ENCODE results near the gene PROM2.

The PROM2 gene

DNA sequence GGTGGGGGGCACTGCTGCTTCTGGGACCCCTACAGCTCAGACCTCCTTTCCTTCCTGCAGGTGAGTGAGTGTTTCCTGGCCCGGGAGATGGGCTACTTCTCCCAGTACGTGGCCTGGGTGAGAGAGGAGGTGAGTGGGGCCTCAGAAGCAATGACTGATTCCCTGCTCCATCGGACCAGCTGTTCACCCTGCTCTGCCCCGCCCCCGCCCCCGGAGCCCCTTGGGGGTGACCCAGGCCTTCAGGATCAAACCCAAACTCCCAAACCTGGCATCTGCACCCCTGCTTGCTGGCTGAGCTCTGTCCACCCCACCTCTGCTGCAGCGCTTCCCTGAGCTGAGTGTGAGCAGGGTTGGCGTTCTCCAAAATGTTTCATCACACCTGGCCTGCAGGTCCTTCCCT, 13.1 kb downstream of the PROM2 start:
- DNase-seq, result no peak

GRCh38 chr2:95287806-95288205, 13.6 kb downstream of the PROM2 start:
- DNase-seq, result no peak

GRCh38 chr2:95289253-95289652, 15.0 kb downstream of the PROM2 start:
- no peak for DNase-seq

DNA sequence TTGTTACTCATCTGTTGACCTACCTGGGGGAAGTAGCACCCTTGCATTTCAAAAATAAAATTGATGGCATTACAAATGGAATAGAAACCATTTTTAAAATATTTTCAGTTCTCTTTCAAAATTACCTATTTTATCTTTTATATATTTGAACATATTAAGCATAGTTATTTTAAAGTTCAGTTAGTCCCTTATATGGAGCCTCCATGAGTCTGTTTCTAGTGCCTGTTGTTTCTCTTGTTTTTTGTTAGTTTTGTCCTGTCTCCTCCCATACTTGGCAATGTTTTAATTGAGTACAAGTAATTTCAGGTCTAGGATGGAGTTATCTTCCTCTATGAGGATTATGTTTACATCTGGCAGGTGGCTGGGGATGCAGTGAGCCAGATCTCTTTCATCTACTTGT, 17.0 kb downstream of the PROM2 start:
- no peak for DNase-seq

DNA sequence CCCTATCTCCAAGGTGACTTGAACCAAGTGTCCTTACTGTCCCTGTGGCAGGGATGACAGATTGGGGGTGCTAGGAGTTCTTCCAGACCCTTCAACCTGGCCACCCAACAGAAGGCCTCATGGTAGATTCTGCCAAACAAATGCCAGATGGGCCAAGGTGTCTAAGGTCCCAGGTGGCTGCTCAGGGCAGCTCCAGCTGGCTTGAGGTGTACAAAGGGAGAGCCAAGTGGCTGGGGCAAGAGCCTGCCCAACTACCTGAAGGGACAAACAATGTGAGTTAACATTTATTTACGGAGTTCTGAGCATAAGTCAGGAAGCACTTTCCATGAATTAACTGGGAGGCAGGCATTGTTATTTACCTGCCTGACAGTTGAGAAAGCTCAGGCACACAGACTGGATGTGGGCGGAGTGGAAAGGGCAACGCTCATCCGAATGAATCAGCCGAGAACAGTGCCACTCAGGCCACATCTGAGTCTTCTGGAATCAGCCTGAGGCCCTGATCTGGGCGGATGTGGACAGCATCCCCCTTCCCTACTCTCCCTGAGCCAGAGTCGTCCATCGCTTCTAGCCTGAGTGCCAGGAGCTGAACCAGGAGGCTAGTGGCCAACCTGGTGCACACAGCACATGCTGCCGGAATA, 18.5 kb downstream of the PROM2 start:
- DNase-seq, result peak; percentile 41

DNA sequence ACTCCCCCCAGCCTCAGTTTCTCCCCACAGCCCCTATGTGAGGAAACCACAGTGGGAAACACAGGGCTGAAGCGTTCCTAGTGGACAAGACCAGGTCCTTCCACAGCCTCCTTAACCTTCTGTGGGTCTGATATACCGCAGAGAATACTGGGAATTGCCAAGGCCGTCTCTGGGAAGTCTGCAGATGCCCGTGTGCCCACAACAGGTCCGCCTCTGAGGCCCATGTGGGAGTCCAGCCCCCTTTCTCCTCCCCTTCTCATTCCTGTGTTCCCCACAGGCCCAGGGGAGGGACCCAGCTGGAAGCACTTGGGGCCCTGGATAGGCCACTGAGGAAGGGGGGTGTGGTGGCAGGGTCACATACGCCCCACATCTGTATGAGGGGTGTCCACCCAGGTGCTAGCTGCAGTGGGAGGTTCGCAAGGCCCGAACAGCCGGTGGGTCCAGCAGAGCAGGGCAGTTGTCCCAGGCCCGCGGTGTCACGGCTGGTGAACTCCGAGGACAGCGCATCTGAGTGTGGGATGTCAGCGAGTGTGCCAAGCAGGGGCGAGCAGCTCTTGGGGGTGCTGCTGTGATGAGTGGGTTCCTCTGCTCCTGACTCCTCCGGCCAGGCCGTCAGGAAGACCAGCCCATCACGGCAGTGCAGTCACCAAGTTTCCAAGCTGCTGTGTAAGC, 20.5 kb downstream of the PROM2 start:
- DNase-seq, result no peak

GRCh38 chr2:95295376-95295775, 21.1 kb downstream of the PROM2 start:
- no peak for DNase-seq

DNA sequence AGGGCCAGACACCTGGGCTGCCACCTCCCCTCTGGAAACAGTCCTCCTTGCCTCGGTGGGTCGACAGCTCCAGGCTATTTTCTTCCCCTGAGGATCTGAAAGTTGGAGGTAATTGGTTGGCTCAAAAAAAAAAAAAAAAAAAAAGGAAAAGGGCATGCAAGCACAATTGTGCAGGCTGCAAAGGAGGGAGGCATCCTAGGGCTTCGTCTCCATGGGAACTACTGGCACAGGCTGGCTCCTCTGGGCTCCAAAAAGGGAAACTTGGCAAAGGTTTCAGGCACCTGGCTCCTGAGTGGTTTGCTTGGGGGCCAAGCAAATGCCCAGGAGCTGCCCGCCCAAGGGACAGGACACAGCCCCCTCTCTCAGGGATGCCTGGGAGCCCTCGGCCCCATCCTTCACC, 21.8 kb downstream of the PROM2 start:
- no peak for DNase-seq

DNA sequence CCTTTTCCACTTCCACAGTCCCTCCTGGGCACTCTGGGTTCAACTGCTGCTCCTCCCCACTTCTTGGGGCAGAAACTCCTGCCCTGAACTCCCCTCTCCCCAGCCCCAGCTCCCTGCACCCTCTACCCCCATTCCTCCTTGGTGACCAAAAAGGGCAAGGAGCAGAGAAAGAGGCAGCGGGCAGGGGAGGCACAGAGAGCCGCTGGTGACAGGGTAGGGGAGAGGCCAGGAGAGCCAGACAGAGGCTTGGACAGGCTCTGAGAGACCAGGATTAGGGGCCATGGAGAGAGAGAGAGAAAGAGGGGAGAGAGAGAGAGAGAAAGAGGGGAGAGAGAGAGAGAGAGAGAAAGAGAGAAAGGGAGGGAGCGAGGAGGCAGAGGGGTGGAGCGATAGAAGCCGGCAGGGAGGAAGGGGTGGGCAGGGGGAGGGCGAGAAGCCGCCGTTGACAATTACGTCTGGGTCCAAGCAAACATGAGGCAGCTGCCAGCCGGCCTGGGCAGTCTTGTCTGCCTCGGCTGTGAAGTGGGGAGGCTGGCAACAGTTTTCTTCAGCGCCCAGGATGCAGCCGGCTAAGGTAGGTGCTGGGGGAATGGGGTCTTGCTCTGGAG, 22.7 kb downstream of the PROM2 start, which contains the start of gene KCNIP3:
KCNIP3 (plus strand) TSS at position 468 of the 608 bp plus-strand sequence; CDS start at position 560, 92 bp downstream.
- DNase-seq, result no peak

DNA sequence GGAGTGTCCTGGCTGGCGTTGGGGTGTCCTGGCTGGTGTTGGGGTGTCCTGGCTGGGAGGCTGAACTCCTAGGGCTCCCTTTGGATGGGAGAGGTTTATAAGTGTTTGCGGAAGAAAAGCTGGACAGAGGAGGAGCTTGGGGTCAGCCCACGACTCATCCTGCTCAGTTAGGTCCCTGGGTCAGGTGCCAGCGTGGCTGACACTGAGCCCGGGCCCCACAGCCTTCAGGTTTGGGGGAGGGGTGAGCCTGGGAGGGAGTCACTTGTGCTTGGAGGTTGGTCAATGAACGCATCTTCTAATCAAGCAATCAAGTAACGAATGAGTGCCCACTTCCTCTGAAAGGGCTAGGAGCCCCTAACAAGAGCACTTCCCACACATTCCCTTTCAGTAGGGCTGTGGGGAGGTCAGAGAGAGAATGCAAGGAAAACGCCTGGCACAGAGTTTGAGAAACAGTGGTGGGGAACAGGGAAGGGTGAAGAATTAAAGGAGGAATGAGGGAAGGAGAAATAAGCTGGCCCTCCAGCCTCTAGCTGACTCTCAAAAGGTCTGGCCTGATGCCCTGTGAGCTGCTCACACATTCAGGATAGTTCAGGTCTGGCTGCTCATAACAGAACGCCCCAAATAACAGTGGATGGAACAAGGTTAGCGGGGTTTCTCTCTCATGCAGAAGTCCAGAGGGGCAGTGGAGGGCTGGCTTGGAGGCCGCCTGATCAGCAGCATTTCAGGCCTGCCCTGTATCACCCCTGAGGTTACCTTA, 23.6 kb downstream of the PROM2 start:
- DNase-seq, result no peak

GRCh38 chr2:95298486-95299111, 24.4 kb downstream of the PROM2 start:
- DNase-seq, result no peak

DNA sequence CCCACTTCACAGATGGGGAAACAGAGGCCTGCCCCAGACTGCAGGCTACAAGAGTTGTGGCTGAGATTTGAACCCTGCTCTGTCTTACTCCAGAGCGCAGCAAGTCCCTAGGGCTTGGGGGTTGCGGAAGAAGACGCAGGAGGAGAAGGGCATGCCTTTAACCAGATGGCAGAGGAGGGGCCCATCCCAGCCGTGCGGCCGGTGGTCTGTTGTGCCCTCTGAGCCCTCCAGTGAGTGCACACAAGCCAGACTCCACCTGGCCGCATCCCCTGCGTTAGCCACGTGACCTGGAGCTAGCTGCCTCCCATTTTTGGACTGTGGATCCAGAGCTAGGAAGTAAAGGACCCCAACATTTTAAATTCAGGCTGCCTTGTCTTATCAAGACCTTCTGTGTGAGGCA, 25.7 kb downstream of the PROM2 start:
- no peak for DNase-seq

- DNase-seq, result no peak
These were observed 26.2 kb downstream of the PROM2 start for GRCh38 chr2:95300450-95300849.

GRCh38 chr2:95301186-95301585, 26.9 kb downstream of the PROM2 start:
- DNase-seq, result no peak

- DNase-seq, result no peak
These were observed 27.8 kb downstream of the PROM2 start for GRCh38 chr2:95301876-95302641.

- DNase-seq, result no peak
These were observed 29.1 kb downstream of the PROM2 start for GRCh38 chr2:95303191-95303919.

GRCh38 chr2:95305380-95306061, 31.3 kb downstream of the PROM2 start:
- no peak for DNase-seq

GRCh38 chr2:95306336-95306895, 32.2 kb downstream of the PROM2 start:
- no peak for DNase-seq

- no peak for DNase-seq
These were observed 32.8 kb downstream of the PROM2 start for GRCh38 chr2:95307036-95307435.

GRCh38 chr2:95307878-95308277, 33.6 kb downstream of the PROM2 start:
- no peak for DNase-seq
